GM12878 (cell line): ENCODE data around the gene SGCD. TPM values are rescaled to one million over a fixed set of nuclear protein-coding genes. Genes with fewer than 3 reads are reported as not detected.

Experiments
- ATAC-seq: fragments of 200-7000 bp; cut with Tn5 transposase; 3 replicates; pipeline ENCODE4 v1.9.1; 2020; ENCODE audit warnings: mild to moderate bottlenecking, moderate library complexity
- BruUV-seq: library from RNA; stranded (reverse); fragments of 400-500 nt; replicated peaks from 2 replicates; lab custom pipeline; 2021; lab: Mats Ljungman, UMichigan
- CTCF ChIA-PET: fragments of 300-600 bp; sonication (Branson Sonifier 250); formaldehyde crosslinking; extraction: SDS; loops from one replicate; lab custom pipeline; 2021; ENCODE audit warnings: inconsistent platforms; lab: Yijun Ruan, JAX
- POLR2A ChIA-PET: fragments of 350-600 bp; formaldehyde crosslinking; extraction: SDS; loops from one replicate; lab custom pipeline; 2021; ENCODE audit warnings: inconsistent platforms; lab: Charles Lee
- RAD21 ChIA-PET: fragments of 300-600 bp; sonication (Branson Sonifier 250); formaldehyde crosslinking; loops from one replicate; lab custom pipeline; 2023; ENCODE audit warnings: antibody characterized with exemption; ENCODE audit not compliant: unreplicated experiment; lab: Charles Lee
- SMC1A ChIA-PET: fragments of 300-600 bp; sonication (Branson Sonifier 250); formaldehyde crosslinking; loops from one replicate; lab custom pipeline; 2023; ENCODE audit not compliant: unreplicated experiment, uncharacterized antibody; lab: Charles Lee
- DNase-seq: peaks from one replicate; pipeline ENCODE4 v3.0.0-alpha.2; 2011; ENCODE audit warnings: low read depth, low spot score
- FAIRE-seq: peaks from 3 replicates; lab custom pipeline; 2011; peaks lifted over from hg19 to GRCh38; lab: Jason Lieb, UNC
- H2AFZ ChIP-seq: 2 replicates; pipeline ENCODE4 v1.6.0; 2011; ENCODE audit warnings: low read depth, low read length, control low read depth; ENCODE audit not compliant: control insufficient read depth
- H3K27ac ChIP-seq: 2 replicates; pipeline ENCODE4 v1.5.1; 2011; ENCODE audit warnings: control low read depth; ENCODE audit not compliant: control insufficient read depth, insufficient read depth
- H3K27me3 ChIP-seq, 2 experiments: replicated peaks in 1 of 2; 2 replicates each; pipeline versions ENCODE4 v1.6.0 to v1.6.1; 2011; ENCODE audit warnings: low read length in 1 of 2; ENCODE audit not compliant: control insufficient read depth in 2 of 2, insufficient read depth in 2 of 2
- H3K36me3 ChIP-seq, 2 experiments: 2 replicates each; pipeline ENCODE4 v1.5.1; 2011; ENCODE audit warnings: low read length in 1 of 2; ENCODE audit not compliant: control insufficient read depth in 2 of 2, insufficient read depth in 2 of 2
- H3K4me1 ChIP-seq: 2 replicates; pipeline ENCODE4 v1.6.1; 2011; ENCODE audit warnings: mild to moderate bottlenecking, low read length, moderate library complexity, mixed read lengths; ENCODE audit not compliant: control insufficient read depth, insufficient read depth
- H3K4me2 ChIP-seq: 2 replicates; pipeline ENCODE4 v1.6.0; 2011; ENCODE audit warnings: control low read depth; ENCODE audit not compliant: control insufficient read depth, insufficient read depth
- H3K4me3 ChIP-seq: fragments of 200-600 bp; sonication (generic); 2 replicates; pipeline ENCODE4 v1.5.1; 2016
- H3K79me2 ChIP-seq: 2 replicates; pipeline ENCODE4 v1.6.0; 2011; ENCODE audit warnings: low read length; ENCODE audit not compliant: control insufficient read depth, insufficient read depth
- H3K9ac ChIP-seq: 2 replicates; pipeline ENCODE4 v1.8.0; 2011; ENCODE audit warnings: low read length, control low read depth, mixed read lengths; ENCODE audit not compliant: control insufficient read depth, insufficient read depth
- H3K9me3 ChIP-seq: replicated peaks from 3 replicates; pipeline ENCODE4 v1.5.1; 2011; ENCODE audit warnings: mild to moderate bottlenecking, low read length; ENCODE audit not compliant: control insufficient read depth, insufficient read depth
- H4K20me1 ChIP-seq: 2 replicates; pipeline ENCODE4 v1.6.0; 2011; ENCODE audit not compliant: control insufficient read depth, insufficient read depth
- EED ChIP-seq: sonication (generic); IDR thresholded peaks from 2 replicates; pipeline ENCODE4 v1.6.1; 2016; ENCODE audit warnings: antibody characterized with exemption, low read depth
- IRF5 ChIP-seq: fragments of 450-650 bp; IDR thresholded peaks from 2 replicates; pipeline ENCODE4 v1.6.1; 2017; ENCODE audit warnings: borderline replicate concordance
- MTA2 ChIP-seq: fragments of 450-650 bp; IDR thresholded peaks from 2 replicates; pipeline ENCODE4 v1.6.1; 2016; ENCODE audit warnings: low read depth, mild to moderate bottlenecking, moderate library complexity
- MYB ChIP-seq: fragments of 150-350 bp; IDR thresholded peaks from 2 replicates; pipeline ENCODE4 v1.6.1; 2014; ENCODE audit warnings: mild to moderate bottlenecking, low read depth, low read length, borderline replicate concordance
- POLR2A ChIP-seq: IDR thresholded peaks from 2 replicates; pipeline ENCODE4 v1.6.1; 2011; ENCODE audit warnings: low read depth, mild to moderate bottlenecking, low read length
- TARDBP ChIP-seq: IDR thresholded peaks from 2 replicates; pipeline ENCODE4 v1.6.1; 2016; ENCODE audit warnings: borderline replicate concordance
- WGBS: methylation state at CpG from one replicate; pipeline ENCODE4 v1.1.6; 2016; ENCODE audit warnings: low lambda C conversion rate; ENCODE audit not compliant: insufficient replicate concordance, insufficient coverage; ENCODE audit errors: missing lambda C conversion rate; 5-methylcytosine and 5-hydroxymethylcytosine counted together
- in situ Hi-C: fragments of 300-500 bp; cut with MboI; formaldehyde crosslinking; loops from 9 replicates; pipeline ENCODE4 v1.14.3; 2018; ENCODE audit warnings: mixed read lengths
- intact Hi-C: fragments of 100-400 bp; cut with micrococcal nuclease; formaldehyde crosslinking; loops from one replicate; pipeline ENCODE4 v1.14.2; 2022; ENCODE audit not compliant: unreplicated experiment
- polyA plus RNA-seq, 11 experiments: library from polyadenylated mRNA; depleted of rRNA in 4 of 11; unstranded in 6 of 11; stranded (reverse) in 5 of 11; fragments of >200 nt; fragmentation: Nextera tagmentation in 4 of 11; fragmentation: Illumina TruSeq in 1 of 11; extraction: Ambion mirVana in 4 of 11; extraction: Trizol in 1 of 11; gene quantifications; 1 replicate in 1 of 11; 2 replicates in 10 of 11; pipeline versions ENCODE4 v1.2.1 to v1.2.3, GENCODE V29; 2011 to 2016; ENCODE audit warnings: inconsistent platforms in 2 of 11, missing spikeins in 2 of 11, low read depth in 1 of 11
- total RNA-seq, 4 experiments: library from RNA; depleted of rRNA in 3 of 4; stranded (reverse); fragments of >200 nt in 3 of 4; fragmentation: Illumina TruSeq in 1 of 4; extraction: Trizol in 1 of 4; gene quantifications; 2 replicates each; pipeline versions ENCODE4 v1.2.1 to v1.2.3, GENCODE V29; 2013 to 2021
- TF ChIP-seq, protein P1 (sequence below): fragments of 450-650 bp; IDR thresholded peaks from 2 replicates; pipeline ENCODE4 v1.6.1; 2016; ENCODE audit warnings: mild to moderate bottlenecking, moderate library complexity, borderline replicate concordance

SGCD gene
- total and polyA plus RNA-seq, 10 of the 15 experiments (the other 5 are each of a cell fraction or from before 2014, with no cell fraction given): 0.06 TPM; not detected in 9

GRCh38 chr5:156379206-156379605 is 52.2 kb downstream of the SGCD start:
- FAIRE-seq (no peak), DNase-seq (no peak), ATAC-seq (no peak)
- BruUV-seq: no TSS peak
- Histone ChIP-seq H3K4me3 (no peak overlapping the region), H3K9me3 (no peaks in the 10 kb centered on the region), H3K36me3 (no peaks in the 10 kb centered on the region), H4K20me1 (no peaks in the 10 kb centered on the region), H3K4me2 (no peak overlapping the region), H3K79me2 (no peaks in the 10 kb centered on the region), H3K4me1 (peaks cover 21% of the 10 kb centered on the region), H3K9ac (no peak overlapping the region), H2AFZ (no peak overlapping the region), H3K27ac (no peak overlapping the region), H3K27me3 (no peaks in the 10 kb centered on the region)
- WGBS: 100% methylated on average over 1 of the region's 1 CpG
- POLR2A ChIA-PET: no interaction called here
- RAD21 ChIA-PET: no interaction called here
- CTCF ChIA-PET: no interaction called here
- intact Hi-C loops (no loop called here), in situ Hi-C loops (no loop called here)
- TF ChIP-seq TARDBP: no peak
- no peak for TF ChIP-seq MYB
- TF ChIP-seq, protein P1, sequence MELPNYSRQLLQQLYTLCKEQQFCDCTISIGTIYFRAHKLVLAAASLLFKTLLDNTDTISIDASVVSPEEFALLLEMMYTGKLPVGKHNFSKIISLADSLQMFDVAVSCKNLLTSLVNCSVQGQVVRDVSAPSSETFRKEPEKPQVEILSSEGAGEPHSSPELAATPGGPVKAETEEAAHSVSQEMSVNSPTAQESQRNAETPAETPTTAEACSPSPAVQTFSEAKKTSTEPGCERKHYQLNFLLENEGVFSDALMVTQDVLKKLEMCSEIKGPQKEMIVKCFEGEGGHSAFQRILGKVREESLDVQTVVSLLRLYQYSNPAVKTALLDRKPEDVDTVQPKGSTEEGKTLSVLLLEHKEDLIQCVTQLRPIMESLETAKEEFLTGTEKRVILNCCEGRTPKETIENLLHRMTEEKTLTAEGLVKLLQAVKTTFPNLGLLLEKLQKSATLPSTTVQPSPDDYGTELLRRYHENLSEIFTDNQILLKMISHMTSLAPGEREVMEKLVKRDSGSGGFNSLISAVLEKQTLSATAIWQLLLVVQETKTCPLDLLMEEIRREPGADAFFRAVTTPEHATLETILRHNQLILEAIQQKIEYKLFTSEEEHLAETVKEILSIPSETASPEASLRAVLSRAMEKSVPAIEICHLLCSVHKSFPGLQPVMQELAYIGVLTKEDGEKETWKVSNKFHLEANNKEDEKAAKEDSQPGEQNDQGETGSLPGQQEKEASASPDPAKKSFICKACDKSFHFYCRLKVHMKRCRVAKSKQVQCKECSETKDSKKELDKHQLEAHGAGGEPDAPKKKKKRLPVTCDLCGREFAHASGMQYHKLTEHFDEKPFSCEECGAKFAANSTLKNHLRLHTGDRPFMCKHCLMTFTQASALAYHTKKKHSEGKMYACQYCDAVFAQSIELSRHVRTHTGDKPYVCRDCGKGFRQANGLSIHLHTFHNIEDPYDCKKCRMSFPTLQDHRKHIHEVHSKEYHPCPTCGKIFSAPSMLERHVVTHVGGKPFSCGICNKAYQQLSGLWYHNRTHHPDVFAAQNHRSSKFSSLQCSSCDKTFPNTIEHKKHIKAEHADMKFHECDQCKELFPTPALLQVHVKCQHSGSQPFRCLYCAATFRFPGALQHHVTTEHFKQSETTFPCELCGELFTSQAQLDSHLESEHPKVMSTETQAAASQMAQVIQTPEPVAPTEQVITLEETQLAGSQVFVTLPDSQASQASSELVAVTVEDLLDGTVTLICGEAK: no peak
- no peak for TF ChIP-seq IRF5
- TF ChIP-seq EED: no peak
- TF ChIP-seq MTA2: no peak
- TF ChIP-seq POLR2A: no peak
- SMC1A ChIA-PET: interaction anchor here (1.1 kb wide), 1 partner anchor 11 kb away, joined by 3 read pairs; no protein-coding TSS in a partner anchor
